T-helper 1 cell treated with Interleukin-12 subunit alpha and Interleukin-12 subunit beta and Interleukin-4 antibody, amounts not matched to agents 30 ng/mL and 1 ng/mL, for 36 hours (primary cell): Measurements from ENCODE around the gene TOM1L2. TPM values are rescaled to one million over a fixed set of nuclear protein-coding genes. Genes with fewer than 3 reads are reported as not detected.

Source experiments
- intact Hi-C: fragments of 100-400 bp; cut with micrococcal nuclease; formaldehyde crosslinking; loops from one replicate; pipeline ENCODE4 v1.15.1; 2024
- total RNA-seq: library from RNA; stranded (reverse); gene quantifications from 2 replicates; pipeline ENCODE4 v1.2.3, GENCODE V29; 2022

Gene TOM1L2
- total RNA-seq = 28.8 and 31.9 TPM in 2 replicates

DNA sequence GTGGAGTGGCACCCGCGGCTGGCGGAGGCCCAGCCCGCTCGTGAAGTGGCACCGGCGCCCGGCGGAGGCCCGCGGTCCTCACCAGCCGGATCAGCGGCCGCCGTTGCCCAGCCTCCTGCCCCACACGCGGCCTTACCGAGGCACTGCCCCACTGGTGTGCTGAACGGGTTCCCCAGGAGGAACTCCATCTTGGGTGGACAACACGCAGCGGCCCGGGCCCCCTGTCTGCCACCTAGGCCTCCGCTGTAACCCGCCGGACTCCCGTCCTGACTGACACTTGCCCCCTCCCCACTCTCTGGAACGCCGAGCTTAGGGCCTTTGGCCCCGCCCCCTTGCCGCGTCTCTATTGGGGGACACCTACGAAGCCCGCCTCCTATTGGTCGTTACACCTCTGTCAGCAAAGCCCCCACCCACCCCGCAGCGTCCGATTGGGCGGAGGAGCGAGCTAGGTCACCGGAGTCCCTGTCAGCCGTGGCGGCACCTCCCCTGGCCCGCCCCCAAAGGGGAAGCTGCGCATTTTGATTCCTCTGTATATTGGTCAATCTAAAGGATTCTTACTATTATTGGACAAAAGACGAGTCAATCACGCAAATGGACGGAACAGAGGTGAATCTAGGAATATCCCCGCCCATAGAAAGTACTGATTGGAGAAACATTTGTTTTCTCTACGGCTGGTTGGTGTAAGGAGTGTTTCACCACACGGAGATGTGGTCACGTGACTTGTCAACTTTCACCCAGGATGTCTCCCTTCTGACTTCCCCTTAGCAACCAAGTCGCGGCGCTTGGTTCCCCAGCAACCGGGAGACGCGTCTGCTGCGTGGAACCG lies at the start of gene TOM1L2, which contains the start of gene DRC3:
TSS of gene TOM1L2 (minus strand) at position 275 of the 826 bp plus-strand sequence. CDS start at position 188, 87 bp downstream.
TSS of gene DRC3 (plus strand) at position 737 of the 826 bp plus-strand sequence. CDS start 4,737 bp downstream, outside the sequence.
- intact Hi-C loops = loop anchor here (1.0 to 10.0 kb wide), 20 partner anchors 14 to 768 kb away; partner anchors contain the start of genes ALKBH5, ATPAF2, COPS3 and DRG2

DNA sequence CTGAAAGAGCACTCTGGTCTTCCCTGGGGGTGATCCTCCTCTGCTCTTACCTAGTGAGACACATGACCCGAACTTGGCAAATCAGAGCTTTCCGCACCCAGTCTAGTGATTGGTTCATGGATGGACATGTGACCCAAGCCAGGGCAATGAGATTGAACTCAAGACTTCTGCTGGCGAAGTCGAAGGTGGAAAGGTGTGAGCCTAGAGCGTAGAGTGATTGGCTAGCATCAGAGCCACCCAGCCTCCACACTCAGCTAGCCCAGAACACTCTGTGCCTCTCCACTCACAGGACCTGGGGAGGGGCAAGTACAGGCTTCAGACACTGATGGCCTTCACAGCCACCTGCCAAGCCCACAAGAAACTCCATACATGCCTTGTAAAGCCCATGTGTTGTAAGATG lies 49.2 kb upstream of the TOM1L2 start:
- intact Hi-C loops = no loop called here

DNA sequence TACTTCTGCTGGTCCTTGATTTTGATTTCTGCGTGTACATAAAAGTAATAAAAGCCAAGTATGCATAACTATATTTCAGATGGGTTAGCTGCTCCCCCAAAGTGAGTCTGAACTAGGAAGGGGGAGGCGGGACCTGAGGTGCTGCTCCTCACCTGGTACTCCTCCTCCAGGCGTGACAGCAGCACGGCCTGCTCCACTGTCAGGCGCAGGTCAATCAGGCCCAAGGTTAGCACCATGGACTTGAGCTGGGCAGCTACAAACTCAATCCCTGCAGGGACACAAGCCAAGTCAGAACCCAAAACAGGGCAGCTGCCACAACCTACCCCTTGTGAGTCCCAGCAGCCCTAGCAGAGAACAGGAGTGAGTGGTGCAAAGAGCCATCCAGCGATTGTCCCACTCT lies 48.8 kb upstream of the TOM1L2 start:
- intact Hi-C loops = no loop called here

DNA sequence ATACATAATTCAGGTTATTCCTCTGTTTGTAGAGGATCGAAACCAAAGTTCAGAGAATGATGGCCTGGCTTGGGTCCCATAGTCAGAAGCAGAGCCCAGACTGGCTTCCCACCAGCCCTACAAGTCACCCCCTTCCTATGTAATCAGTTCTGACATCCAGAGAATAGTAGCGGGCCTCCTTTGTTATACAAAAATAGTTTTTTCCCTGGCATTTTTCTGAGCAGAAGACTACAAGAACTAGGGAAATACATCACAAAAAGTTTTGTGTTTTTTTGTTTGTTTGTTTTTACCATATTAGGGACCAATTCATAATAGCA lies 47.6 kb upstream of the TOM1L2 start:
- intact Hi-C loops = no loop called here

DNA sequence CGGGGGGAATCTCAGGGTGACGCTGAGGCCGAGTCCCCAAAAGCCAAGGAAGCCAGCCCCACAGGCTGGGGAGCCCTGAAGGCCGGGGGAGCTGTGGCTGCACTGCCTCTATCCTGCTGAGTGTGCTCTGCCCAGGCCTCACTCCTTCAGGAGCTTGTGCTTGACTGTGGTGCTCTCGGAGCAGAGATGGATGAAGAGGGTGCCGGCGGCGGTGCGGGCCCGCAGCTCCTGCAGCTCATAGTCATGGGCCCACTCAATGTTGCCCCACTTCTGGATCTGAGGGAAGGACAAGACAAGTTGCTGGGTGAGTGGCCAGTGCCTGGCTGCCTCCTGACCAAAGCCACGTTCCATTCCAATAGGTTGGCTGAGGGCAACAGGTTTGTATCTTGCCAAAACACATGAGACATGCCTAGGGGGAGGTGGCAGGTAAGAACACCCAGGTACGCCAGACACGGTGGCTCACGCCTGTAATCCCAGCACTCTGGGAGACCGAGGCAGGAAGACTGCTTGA lies 46.3 kb upstream of the TOM1L2 start:
- intact Hi-C loops = no loop called here

DNA sequence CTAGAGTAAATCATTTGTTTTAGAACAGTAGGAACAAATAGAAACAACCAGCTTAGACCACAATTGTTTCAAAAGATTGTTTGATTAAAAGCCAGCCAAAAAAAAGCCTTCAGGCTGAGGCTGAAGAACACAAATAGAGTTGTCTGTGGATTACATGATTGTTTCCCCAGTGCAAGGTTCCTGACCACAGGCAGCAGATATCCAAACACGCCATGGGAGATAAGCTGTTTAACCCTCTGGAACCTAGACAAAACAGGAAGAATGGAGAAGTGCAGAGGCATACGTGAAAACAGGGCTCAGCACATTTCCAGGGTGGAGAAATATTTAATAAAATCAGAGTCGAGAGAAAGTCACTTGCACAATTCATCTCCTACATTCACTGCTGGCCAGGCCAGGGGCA lies 45.8 kb upstream of the TOM1L2 start:
- intact Hi-C loops = no loop called here

DNA sequence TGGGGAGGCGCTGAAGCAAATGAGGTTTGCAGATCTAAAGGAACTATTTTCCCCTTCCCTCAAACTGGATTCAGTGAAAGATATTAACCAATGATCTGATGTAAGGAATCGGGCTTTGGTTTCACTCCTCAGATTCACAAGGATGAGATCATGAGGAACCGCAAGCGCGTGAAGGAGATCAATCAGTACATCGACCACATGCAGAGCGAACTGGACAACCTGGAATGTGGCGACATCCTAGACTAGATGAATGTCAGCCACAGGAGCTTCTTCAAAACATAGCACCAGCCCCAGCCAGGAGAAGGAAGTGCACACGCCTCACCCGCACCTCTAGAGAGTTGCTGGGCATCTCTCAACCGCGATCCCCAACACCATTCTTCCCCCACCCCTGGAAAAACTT lies 44.2 kb upstream of the TOM1L2 start:
- intact Hi-C loops = no loop called here

DNA sequence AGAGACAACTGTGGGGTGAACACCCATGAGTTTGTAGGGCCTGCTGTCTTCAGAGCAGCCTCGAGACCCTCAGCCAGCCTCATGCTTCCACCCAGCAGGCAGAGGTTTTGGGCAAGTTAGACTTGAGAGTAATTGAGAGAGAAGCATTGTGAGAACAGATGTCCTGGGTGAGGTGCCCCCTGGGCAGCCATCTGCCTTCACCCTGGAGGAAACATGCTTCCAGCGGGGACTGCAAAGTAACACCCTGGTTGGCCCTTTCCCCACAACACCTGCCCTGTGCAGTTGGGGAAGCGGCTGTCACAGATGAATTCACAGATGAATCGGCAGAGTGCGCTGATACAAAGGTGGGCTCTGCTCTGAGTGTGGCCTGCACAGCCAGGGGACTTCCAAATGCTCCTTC lies 43.4 kb upstream of the TOM1L2 start:
- intact Hi-C loops = no loop called here

DNA sequence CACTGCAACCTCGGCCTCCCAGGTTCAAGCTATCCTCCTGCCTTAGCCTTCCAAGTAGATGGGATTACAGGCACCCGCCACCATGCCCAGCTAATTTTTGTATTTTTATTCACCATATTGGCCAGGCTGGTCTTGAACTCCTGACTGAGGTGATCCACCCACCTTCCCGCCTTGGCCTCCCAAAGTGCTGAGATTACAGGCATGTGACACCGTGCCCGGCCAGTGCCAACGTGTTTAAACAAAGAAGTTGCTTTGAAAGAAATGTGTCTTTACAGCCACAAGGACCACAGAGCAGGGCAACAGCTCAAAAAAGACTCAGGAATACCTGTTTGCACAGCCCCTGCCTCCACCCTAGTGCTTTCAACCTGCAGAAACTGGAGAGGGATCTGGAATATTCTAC lies 41.8 kb upstream of the TOM1L2 start:
- intact Hi-C loops = no loop called here

DNA sequence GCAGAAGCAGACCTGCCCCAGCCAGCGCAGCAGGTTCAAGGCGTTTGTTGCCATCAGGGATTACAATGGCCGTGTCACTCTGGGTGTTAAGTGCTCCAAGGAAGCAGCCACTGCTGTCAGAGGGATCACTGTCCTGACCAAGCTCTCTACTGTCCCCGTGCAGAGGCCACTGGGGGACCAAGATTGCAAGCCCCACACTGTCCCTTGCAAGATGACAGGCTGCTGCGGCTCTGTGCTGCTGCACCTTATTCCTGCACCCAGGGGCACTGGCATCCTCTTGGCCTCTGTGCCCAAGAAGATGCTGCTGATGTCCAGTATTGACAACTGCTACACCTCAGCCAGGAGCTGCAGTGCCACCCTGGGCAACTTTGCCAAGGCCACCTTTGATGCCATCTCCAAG lies 39.1 kb upstream of the TOM1L2 start:
- intact Hi-C loops = no loop called here

DNA sequence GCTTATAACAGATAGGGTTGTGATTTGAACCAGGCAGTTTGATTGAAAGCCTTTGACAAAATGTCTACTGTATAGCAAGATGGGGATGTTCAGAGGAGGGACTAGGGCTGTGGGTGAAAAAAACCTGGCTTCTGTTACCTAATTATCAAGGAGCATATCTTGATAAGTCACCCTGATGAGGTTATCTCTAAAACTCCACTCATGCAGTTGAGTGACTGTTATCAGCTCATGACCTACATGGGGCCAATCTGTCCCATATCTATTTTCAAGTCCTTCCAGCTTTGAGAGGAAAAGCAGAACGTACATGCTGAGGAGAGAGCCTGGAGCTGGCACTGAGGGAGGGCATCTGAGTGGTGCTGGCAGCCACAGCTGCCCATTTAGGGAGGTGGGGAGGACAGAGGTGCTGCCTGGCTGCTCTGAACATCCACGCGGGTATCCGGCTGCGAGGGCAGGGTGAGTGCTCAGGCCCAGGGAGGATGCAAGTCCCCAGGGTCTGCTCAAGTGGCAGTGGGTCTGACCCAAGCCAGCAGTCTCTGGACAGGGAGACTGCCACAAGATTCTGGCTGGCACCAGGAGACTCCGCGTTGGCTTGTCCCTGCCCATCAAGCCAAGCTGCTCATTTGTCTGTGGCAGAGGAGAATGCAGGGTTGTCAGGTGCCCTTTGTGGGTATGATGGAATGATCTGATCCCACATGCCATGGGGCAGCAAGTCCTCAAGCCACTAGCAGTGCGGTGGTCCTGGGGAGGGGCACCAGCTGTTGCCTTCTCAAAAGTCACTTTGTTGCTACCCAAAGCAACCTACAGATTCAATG lies 37.6 kb upstream of the TOM1L2 start:
- intact Hi-C loops = no loop called here

DNA sequence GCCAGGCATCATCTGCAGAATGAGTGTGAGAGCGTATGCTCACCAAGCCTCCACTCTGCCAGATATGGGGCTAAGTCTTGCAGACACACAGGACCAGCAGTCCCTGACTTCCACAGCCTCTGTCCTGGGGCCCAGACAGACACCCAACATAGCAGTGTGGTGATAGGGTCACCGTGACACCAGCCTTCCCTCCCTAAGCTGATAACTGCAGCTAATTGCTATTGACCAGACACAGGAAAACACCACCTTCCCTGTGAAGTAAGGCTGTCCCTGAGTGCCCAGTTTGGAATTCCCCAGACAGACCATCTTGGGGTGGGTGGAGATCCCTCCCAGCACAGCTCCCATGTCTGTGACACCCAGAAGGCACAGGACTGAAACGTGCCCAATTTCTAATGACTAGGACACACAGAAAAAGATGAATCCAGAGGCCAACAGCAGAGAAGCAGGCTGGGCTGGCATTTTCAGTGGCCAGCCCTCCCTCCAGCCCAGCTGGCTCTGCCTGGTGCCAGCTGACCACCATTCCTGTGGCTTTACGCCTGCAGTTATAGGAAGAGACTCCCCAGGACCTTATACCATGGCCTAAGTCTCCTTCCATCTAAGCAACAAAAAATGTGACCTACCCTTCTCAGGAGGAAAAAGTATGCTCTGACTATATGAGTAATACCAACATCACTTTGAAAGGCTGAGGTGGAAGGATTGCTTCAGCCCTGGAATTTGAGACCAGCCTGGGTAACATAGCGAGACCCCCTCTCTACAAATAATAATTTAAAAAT lies 36.5 kb upstream of the TOM1L2 start:
- intact Hi-C loops = no loop called here

DNA sequence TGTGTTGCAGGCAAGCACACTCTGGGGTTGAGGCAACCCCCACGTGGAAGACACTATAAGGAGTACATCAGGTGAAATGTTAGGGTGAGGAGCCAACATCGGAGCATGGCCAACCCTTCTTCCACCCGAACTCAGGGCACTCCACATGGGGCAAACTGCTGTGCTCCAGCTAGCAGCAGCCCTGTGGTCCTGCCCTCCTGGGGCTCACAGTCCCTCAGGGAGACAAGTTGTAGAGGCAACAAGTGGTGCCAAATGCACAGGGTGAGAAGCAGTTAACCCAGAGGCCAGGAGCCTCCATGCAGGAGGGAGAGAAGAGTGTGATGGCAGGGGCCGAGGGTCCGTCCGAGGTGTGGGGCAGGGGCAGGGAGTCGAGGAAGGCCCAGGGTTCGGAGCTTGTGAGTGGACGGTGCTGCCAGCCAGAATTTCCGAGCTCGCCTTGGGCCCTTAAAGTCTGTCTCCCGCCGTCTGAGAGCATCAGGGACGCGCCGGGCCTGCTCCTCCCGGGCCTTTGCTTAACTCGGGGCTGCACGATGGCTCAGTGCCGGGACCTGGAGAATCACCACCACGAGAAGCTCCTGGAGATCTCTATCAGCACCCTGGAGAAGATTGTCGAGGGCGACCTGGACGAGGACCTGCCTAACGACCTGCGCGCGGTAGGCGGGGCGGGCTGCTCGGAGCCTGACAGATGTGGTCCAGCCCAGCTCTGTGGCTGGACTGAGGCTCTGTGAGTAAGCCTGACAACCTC lies 34.5 kb upstream of the TOM1L2 start:
- intact Hi-C loops = no loop called here

DNA sequence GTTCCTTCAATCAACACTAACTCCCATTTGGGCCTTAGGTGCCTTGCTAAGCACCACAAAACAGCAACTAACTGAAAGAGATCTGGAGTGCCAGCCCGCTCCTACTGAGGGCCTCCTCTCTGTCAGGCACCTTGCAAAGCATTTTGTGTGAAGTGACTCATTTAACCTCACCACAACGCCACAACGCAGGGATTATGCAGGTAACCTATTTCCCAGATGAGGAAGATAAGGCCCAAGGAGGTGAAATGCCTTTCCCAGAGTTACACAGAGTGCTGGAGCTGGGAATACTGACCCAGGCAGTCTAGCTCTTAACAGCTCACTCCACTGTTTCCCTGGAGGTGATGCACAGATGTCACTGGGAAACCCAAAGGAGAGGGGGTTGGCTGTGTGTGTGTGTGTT lies 33.3 kb upstream of the TOM1L2 start:
- intact Hi-C loops = no loop called here

DNA sequence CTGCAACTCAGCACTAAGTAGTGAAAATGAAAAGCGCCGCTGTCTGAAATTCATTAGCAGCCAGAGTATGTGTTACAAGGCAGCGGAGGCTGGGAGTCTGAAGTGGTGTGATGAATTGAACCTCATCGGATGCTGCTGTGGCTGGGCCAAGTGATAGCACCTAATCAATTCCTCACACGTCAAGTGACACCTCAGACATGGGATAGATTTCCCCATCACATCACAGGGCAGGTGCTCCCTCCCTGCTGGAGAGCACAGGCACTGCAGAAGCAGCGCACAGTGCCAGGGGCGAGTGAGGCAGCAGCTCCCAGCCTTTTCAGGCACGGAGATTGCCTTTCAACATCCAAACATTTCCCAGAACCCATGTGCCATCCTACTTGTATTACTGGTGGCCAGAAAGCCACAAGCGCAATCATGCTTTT lies 32.7 kb upstream of the TOM1L2 start:
- intact Hi-C loops = no loop called here

DNA sequence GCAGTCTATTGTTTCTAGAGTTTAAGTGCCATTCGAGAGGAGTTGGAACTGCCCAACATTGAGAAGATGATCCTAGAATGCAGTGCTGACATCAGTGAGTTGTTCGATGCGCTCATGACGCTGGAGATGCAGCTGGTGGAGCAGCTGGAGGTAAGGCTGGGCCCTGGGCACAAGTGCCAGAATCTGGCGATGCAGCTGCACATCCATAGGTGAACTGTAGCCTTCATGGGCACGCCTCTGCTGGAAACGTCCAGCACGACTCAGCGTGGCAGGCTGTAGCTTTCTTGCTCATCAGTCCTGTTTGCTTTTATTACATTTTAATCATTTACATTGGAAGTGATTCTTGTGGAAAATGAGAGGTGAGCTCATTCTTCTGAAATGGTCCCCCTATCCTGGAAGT lies 32.1 kb upstream of the TOM1L2 start:
- intact Hi-C loops = no loop called here

DNA sequence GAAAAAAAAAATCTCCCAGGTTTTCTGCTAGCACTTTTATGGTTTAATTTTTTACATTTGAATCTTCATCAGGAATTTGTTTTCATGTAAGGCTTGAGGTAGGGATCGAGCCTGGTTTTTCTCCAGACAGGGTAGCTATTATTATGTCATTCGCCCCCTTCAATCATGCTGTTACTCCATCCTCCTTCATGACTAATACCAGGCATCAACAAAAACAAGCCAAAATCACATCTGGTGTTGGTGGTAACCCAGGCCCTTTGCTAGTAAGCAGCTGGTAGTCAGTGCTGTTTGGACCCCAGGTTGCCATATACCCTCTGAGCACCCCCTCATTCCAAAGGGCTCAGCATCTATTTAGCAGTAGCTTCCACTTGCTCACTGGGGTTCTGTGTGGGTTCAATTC lies 30.0 kb upstream of the TOM1L2 start:
- intact Hi-C loops = no loop called here

DNA sequence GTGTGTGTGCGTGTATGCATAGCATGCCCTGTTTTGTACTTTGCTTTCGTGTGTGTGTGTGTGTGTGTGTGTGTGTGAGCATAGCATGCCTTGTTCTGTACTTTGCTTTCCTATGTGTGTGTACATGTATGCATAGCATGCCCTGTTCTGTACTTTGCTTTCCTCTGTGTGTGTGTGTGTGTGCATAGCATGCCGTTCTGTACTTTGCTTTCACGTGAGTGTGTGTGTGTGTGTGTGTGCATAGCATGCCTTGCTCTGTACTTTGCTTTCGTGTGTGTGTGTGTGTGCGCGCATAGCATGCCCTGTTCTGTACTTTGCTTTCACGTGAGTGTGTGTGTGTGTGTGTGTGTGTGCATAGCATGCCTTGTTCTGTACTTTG lies 27.8 kb upstream of the TOM1L2 start:
- intact Hi-C loops = no loop called here

DNA sequence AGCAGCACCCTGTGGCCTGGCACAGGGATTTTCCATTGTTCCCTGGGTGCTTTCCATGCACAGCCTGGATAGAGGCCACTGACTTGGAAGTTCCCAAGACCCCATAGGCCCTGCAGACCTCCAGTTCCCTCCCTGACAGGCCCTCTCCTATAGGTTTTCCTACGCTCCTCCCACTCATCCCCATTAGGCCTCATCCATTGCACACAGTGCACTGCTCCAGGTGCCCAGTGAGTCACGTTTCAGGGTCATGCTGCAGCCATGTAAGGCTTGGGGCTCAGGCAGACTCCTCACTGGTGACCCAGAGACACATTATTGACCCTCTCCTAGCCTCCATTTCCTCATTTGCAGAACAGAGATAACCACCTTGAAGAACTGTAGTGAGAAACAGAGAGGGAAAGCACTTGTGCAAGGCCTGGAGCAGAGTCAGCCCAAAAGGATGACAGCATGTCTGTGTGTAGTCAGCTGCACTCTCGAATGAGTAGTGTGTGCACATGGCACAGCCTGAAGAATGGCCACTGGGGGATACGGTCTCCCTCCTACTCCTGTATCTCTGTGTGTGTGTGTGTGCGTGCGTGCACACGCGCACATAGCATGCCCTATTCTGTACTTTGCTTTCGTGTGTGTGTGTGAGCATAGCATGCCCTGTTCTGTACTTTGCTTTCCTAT lies 27.3 kb upstream of the TOM1L2 start:
- intact Hi-C loops = no loop called here

DNA sequence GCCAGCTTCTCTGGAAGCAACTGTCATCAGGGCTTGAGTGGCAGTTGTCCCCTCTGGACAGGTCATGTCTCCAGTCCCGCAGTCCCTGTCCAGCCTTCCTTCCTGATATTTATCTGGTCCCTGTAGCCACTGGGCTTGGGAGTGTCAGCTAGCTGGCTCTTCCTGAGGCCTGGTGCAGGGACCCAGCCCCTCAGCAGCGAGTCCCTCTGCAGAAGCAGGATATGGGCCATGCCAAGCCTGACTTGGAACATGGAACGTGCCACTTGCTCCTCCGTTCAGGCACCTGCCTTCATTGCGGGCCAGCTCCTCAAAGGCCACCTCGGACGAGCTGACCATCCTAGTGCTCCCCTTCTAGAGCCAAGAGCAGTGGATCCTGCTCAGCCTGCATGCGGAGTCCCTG lies 26.7 kb upstream of the TOM1L2 start:
- intact Hi-C loops = no loop called here
